HG03196 (cell line): Measurements from ENCODE around the gene ANKIB1.

ENCODE experiments used
- ATAC-seq: cut with Tn5 transposase; IDR thresholded peaks from one replicate; pipeline ENCODE4 v1.9.1; 2021; ENCODE audit not compliant: unreplicated experiment

Gene ANKIB1

GRCh38 chr7:92260248-92260781, 14.5 kb downstream of the ANKIB1 start:
- ATAC-seq = no peak

DNA sequence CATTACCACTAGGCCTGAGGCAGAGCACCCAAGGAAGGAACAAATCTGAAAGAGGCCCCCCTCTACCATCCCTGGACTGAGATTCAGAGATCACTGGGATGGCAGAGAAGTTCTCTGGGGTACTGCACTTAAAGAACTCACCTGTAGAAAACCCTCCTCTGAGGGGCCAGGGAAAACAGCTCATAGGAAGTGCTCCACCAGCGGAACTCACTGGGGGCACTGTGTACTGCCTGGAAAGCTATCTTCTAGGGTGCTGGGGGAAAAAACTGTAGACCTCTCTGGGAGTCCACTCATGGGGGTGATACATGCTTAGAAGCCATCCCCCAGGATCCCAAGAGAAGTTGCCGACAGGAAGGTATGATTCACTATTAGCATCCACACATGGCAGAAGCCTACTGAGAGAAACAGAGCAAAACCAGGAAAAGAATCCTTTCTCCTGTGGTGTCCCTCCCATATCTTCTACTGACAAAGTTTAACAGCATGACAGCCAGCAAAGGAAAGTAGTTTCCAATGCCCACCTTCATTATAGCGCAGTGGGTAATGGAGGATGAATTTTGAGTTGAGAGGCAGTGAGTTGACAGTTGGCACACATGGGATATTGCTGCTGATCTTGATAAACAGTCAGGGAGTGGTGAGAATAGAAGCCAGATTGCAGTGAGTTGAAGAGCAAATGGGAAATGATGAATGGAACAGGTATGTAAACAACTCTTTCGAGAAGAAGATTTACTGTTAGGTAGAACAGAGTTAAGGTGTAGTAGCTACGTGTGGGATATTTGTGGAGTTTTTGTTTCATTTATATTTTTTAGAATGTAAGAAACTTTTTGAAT, 20.9 kb downstream of the ANKIB1 start:
- no peak for ATAC-seq

DNA sequence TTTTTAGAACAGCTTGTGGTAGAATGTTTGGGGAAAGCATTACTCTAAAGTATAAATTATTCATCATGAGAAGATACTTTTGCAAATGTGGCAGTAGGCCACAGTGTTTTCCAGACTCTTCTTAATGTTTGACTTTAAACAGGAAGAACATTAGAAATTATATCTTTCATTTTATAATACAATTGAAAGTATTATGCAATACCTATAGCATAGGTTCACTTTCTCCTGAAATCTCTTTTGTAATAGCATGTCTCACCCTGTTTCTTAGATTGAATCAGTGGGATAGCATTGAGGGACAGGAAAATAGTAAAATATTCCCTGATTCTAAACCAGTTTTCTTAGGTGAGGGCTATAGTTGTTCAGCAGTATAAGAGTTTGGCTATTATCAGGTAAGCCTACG, 23.1 kb downstream of the ANKIB1 start:
- no peak for ATAC-seq

DNA sequence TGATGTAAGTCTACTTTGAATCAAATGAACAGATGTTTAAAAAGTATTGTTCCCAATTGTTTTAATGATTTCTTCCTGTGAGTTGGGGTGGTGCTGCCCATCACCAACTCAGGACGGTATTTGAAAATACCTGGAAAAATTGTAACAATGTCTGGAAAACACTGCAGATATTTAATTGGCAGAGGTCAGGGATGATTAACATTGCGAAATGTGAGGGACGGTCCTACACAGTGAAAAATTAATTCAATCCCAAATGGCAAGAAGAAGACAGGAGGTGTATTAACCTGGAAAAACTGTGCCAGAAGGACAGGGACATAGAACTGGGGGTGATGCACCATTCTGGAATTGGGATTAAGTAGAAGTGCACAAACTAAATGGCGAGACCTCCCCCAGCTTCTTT, 29.6 kb downstream of the ANKIB1 start:
- ATAC-seq = no peak

DNA sequence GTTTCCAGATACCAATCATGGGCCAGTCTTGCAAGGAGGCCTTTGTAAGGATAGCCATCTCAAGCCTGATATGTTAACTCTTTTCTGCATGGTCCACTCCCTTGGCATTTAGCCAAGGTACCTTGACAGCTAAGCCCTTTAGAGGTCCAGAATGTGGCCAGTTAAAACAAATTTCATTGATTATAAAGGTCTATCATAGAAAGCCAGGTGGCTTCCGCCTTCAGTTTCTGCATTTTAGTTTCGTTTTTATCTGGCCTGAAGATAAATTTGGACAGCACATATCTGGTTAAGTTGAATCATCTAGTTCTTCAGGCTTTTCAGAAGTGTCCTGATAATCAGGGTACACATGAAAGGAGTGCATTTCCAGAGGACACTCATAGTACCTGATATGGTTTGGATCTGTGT, 30.7 kb downstream of the ANKIB1 start:
- ATAC-seq = peak; percentile 83

GRCh38 chr7:92279396-92280031, 33.7 kb downstream of the ANKIB1 start:
- ATAC-seq = no peak

GRCh38 chr7:92281031-92281430, 35.3 kb downstream of the ANKIB1 start:
- no peak for ATAC-seq

GRCh38 chr7:92282221-92282814, 36.5 kb downstream of the ANKIB1 start:
- no peak for ATAC-seq

- ATAC-seq = no peak
Observed at GRCh38 chr7:92282930-92283329, 37.2 kb downstream of the ANKIB1 start.

DNA sequence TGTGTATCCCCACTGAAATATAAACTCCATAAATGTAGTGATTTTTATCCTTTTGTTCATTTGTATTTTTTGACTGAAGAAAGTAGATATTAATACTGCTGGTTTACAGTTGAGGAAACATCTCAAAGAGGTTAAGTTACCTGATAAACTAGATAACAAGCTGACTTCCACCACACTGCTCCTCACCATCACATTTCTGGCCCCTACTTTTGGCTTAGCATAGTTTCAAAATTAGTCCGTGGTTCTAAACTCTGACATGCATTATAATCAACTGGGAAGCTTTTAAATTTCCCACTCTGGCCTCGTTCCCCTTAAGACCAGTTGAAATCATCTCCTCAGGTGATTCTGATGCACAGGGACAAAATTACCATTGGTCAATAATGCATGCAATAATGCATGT, 43.5 kb downstream of the ANKIB1 start:
- no peak for ATAC-seq

GRCh38 chr7:92292981-92293380, 47.2 kb downstream of the ANKIB1 start:
- no peak for ATAC-seq

DNA sequence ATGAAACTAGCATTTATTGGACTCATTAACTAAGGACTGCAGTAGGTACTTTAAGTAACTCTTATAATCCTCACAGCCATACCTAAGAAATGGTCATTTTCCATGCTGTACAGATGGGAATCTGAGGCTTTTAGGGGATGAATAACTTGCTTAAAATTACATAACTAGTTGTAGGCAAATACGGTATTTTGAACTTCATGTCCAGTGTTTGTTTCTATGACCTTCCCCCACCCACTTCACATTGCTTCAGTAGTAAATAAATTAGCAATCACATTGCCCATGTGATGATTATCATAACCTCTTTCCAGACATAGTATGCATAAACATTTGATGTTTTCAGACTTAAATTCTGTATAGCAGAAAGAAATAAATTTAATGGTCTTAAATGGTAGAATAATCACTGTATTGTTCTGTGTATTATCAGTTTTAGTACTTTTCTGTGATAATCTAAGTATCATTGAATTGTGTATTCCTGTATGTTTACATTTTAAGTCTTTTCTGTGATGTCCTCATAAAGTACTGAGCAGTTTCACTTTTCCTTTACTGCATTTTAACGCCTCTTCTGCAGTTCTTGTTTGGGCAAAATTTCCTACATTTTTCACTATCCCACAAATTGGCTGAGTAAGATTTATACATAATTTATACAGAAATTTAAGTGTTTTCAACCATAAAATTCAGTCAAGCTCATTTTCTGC, 48.3 kb downstream of the ANKIB1 start:
- ATAC-seq = no peak

GRCh38 chr7:92295391-92295790, 49.6 kb downstream of the ANKIB1 start:
- no peak for ATAC-seq

- no peak for ATAC-seq
Observed at GRCh38 chr7:92296235-92296634, 50.5 kb downstream of the ANKIB1 start.

GRCh38 chr7:92296880-92297445, 51.2 kb downstream of the ANKIB1 start:
- no peak for ATAC-seq

- no peak for ATAC-seq
Observed at GRCh38 chr7:92297736-92298135, 52.0 kb downstream of the ANKIB1 start.

GRCh38 chr7:92303761-92304160, 58.0 kb downstream of the ANKIB1 start:
- ATAC-seq = no peak

GRCh38 chr7:92304406-92304893, 58.7 kb downstream of the ANKIB1 start:
- no peak for ATAC-seq

- no peak for ATAC-seq
Observed at GRCh38 chr7:92306153-92306552, 60.4 kb downstream of the ANKIB1 start.

DNA sequence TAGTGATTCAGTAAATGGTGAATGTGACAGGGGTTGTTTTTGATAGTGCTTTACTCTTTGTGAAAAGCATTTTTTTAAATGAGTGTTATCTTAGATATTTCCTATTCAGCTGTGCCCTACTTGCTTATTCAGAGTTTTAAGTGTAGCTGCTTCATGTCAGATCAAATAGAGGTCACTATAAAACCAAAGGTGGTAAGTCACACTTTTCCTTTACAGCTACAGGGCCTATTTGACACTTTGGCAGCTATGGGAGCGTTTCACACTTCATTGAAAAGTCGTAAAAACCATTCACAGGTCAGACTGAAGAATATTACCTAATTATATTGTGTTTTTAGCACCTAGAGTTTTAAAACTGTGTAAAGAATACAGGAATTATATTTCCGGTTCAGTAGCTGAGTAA, 67.3 kb downstream of the ANKIB1 start:
- ATAC-seq = no peak

DNA sequence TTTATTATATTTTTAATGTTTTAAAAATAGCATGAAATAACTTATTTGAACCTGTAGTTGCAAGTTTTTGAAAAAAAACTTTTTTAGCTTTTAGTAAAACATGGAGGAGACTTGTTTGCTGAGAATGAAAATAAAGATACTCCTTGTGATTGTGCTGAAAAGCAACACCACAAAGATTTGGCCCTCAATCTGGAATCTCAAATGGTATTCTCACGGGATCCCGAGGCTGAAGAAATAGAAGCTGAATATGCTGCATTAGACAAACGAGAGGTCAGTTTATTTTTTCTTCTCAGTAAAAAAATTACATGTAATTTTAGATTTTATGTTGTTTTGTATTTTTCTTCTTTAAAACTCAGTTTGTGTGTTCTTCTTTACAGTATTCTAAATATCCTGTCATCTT, 73.5 kb downstream of the ANKIB1 start:
- no peak for ATAC-seq
